SH-SY5Y (cell line): ENCODE data around the gene PSMD9.

ENCODE experiments used
- GATA2 ChIP-seq: IDR thresholded peaks from 2 replicates; pipeline ENCODE4 v1.6.1; 2011; ENCODE audit warnings: mild to moderate bottlenecking, low read depth, low read length
- GATA3 ChIP-seq: IDR thresholded peaks from 2 replicates; pipeline ENCODE4 v1.6.1; 2011; ENCODE audit warnings: low read depth, mild to moderate bottlenecking, low read length, moderate library complexity

- no peak for TF ChIP-seq GATA2
- TF ChIP-seq GATA3 = no peak
Measured at GRCh38 chr12:121903202-121903601, 14.6 kb downstream of the PSMD9 start.
